Skeletal muscle tissue (tissue), 4 donors: Measurements from ENCODE around the gene RPS27A. TPM values are rescaled to one million over a fixed set of nuclear protein-coding genes. Genes with fewer than 3 reads are reported as not detected.
"Not testable (repeated sequence)": the region's sequence is repeated elsewhere in the genome, so short reads cannot be mapped to it uniquely, and the experiment has no call there.

Source experiments
- H3K27ac ChIP-seq: one replicate; pipeline ENCODE4 v1.7.0; 2013; ENCODE audit warnings: mild to moderate bottlenecking, low read depth, low read length, inconsistent platforms
- H3K27me3 ChIP-seq, 3 donors: one replicate each; pipeline ENCODE4 v1.7.0; 2013; ENCODE audit warnings: low read length in 3 of 3; ENCODE audit not compliant: control insufficient read depth in 3 of 3, insufficient read depth in 3 of 3
- H3K36me3 ChIP-seq, 3 donors: one replicate each; pipeline ENCODE4 v1.7.0; 2013; ENCODE audit warnings: low read length in 3 of 3; ENCODE audit not compliant: control insufficient read depth in 3 of 3, insufficient read depth in 3 of 3
- H3K4me1 ChIP-seq, 3 donors: one replicate each; pipeline ENCODE4 v1.7.0; 2013; ENCODE audit warnings: low read length in 3 of 3, mild to moderate bottlenecking in 3 of 3; ENCODE audit not compliant: control insufficient read depth in 3 of 3, insufficient read depth in 3 of 3
- H3K4me3 ChIP-seq, 3 donors: one replicate each; pipeline ENCODE4 v1.7.0; 2013; ENCODE audit warnings: low read length in 3 of 3
- H3K9ac ChIP-seq, 3 donors: one replicate each; pipeline ENCODE4 v1.7.0; 2013; ENCODE audit warnings: low read length in 3 of 3, mild to moderate bottlenecking in 3 of 3, moderate library complexity in 2 of 3, low read depth in 1 of 3
- H3K9me3 ChIP-seq, 3 donors: one replicate each; pipeline ENCODE4 v1.7.0; 2013; ENCODE audit warnings: low read length in 3 of 3; ENCODE audit not compliant: control insufficient read depth in 3 of 3
- total RNA-seq: library from RNA; depleted of rRNA; stranded (reverse); fragments of >200 nt; gene quantifications from one replicate; pipeline ENCODE4 v1.2.3, GENCODE V29; 2014
- donor health status: Osteomylitis.

RPS27A gene
- 1,291 TPM for total RNA-seq

DNA sequence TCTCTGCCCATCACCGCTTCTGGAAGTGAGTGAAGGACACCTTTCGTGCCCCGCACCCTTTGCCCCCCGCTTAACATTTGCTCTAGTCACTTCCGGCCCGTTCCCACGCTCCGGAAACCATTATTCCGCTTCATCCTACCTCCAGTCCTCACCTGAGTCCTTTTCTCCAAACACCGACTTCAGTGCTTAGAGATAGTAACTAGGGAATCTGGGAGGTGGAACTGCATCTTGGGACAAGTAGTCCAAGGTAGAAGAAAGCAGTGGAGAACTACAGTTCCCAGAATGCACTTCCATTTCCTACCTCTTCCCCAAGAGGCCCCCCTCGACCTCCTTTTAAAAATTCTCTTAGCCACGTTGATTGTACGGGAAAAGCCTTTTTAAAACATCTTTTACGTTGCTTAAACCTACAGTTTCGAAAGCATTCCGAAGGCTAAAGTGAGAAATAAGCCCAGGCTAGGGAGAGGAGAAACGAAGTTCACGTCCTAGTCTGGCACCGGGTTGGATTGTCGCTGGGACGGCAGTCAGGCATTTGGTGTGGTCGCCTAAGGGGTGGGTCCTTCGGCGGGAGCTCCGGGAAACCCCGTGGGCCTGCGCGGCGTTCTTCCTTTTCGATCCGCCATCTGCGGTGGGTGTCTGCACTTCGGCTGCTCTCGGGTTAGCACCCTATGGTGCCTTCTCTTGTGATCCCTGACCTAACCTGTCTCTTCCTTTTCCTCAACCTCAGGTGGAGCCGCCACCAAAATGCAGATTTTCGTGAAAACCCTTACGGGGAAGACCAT lies at the start of gene RPS27A, which contains the start of gene CLHC1:
Gene RPS27A, plus strand, starts transcription at position 605 of the 779 bp plus-strand sequence. Its CDS starts 137 bp downstream, at position 742.
Gene CLHC1, minus strand, starts transcription at position 210 of the 779 bp plus-strand sequence. CDS start 9,882 bp downstream, outside the sequence.
- H3K4me1 ChIP-seq, result peaks cover 11 to 26% (median 23%) of the 10 kb centered on the region in 3 donors
- H3K9ac ChIP-seq, result peak within 1 kb of the TSS; percentile 93 to 99 (median 99)
- peak within 1 kb of the TSS; percentile 90 for H3K27ac ChIP-seq
- no peaks in the 10 kb centered on the region for H3K27me3 ChIP-seq
- H3K36me3 ChIP-seq, result peaks cover 27 to 40% (median 38%) of the 10 kb centered on the region in 3 donors
- H3K4me3 ChIP-seq, result peak within 1 kb of the TSS; percentile 90 to 99 (median 98)
- H3K9me3 ChIP-seq, result no peaks in the 10 kb centered on the region

- not testable (repeated sequence) for H3K27me3 ChIP-seq, H3K9ac ChIP-seq, H3K27ac ChIP-seq, H3K9me3 ChIP-seq, H3K4me3 ChIP-seq, H3K36me3 ChIP-seq, H3K4me1 ChIP-seq
These were observed 45.7 kb upstream of the RPS27A start for GRCh38 chr2:55186837-55187236.

GRCh38 chr2:55191888-55192287 lies 40.6 kb upstream of the RPS27A start:
- not testable (repeated sequence) for H3K4me1 ChIP-seq, H3K27me3 ChIP-seq, H3K36me3 ChIP-seq, H3K27ac ChIP-seq, H3K9ac ChIP-seq, H3K4me3 ChIP-seq, H3K9me3 ChIP-seq

DNA sequence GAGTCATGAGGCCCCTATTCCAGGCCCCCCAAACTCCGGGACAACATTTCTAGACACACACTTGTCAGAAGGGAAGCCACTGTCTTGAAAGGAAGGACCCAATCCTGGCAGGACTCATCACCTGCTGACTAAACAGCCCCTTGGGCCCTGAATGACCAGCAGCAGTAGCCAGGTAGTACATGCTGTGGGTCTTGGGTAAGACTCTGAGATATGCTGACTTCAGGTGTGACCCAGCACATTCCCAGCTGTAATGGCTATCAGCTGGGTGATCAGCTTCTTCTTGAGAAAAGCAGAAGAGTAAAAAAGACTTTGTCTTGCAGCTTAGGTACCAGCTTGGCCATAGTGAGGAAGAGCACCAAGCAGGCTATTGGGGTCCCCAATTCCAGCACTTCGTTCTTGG lies 36.0 kb upstream of the RPS27A start:
- Histone ChIP-seq H3K4me1 (no peaks in the 10 kb centered on the region), H3K4me3 (no peak overlapping the region), H3K27me3 (no peaks in the 10 kb centered on the region), H3K9me3 (peaks cover 0 to 4% (median 3%) of the 10 kb centered on the region in 3 donors), H3K36me3 (peaks cover 3 to 8% (median 7%) of the 10 kb centered on the region in 3 donors), H3K27ac (no peak overlapping the region), H3K9ac (no peak overlapping the region)

- Histone ChIP-seq H3K4me1 (no peaks in the 10 kb centered on the region), H3K27ac (no peak overlapping the region), H3K9ac (no peak overlapping the region), H3K4me3 (no peak overlapping the region), H3K9me3 (peaks cover 0 to 3% (median 0%) of the 10 kb centered on the region in 3 donors), H3K36me3 (peaks cover 6 to 8% (median 7%) of the 10 kb centered on the region in 3 donors), H3K27me3 (no peaks in the 10 kb centered on the region)
These were observed 32.1 kb upstream of the RPS27A start for GRCh38 chr2:55200416-55200815.

DNA sequence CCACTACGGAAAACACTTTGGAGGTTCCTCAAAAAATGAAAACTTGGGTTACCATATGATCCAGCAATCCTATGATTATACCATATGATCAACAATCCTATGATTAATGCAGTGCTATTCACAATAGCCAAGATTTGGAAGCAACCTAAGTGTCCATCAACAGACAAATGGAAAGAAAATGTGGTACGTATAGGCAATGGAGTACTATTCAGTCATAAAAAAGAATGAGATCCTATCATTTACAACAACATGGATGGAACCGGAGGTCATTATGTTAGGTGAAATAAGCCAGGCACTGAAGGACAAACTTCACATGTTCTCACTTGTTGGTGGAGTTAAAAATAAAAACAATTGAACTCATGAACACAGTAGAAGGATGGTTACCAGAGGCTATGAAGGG lies 28.0 kb upstream of the RPS27A start:
- no peak overlapping the region for H3K4me3 ChIP-seq
- H3K27ac ChIP-seq, result no peak overlapping the region
- H3K36me3 ChIP-seq, result peaks cover 0 to 6% (median 3%) of the 10 kb centered on the region in 3 donors
- H3K4me1 ChIP-seq, result no peaks in the 10 kb centered on the region
- H3K9ac ChIP-seq, result no peak overlapping the region
- peaks cover 0 to 3% (median 2%) of the 10 kb centered on the region in 3 donors for H3K9me3 ChIP-seq
- H3K27me3 ChIP-seq, result no peaks in the 10 kb centered on the region

- Histone ChIP-seq H3K9me3 (peaks cover 0 to 2% (median under 1%) of the 10 kb centered on the region in 3 donors), H3K36me3 (peaks cover 0 to 6% (median under 1%) of the 10 kb centered on the region in 3 donors)
These were observed 27.5 kb upstream of the RPS27A start for GRCh38 chr2:55204950-55205349.

GRCh38 chr2:55213822-55214221 lies 18.7 kb upstream of the RPS27A start:
- no peaks in the 10 kb centered on the region for H3K27me3 ChIP-seq
- no peak overlapping the region for H3K4me3 ChIP-seq
- H3K27ac ChIP-seq, result no peak overlapping the region
- no peaks in the 10 kb centered on the region for H3K36me3 ChIP-seq
- H3K9me3 ChIP-seq, result no peaks in the 10 kb centered on the region
- H3K9ac ChIP-seq, result no peak overlapping the region
- no peaks in the 10 kb centered on the region for H3K4me1 ChIP-seq

More at GRCh38 chr2:55204950-55205349, 27.5 kb upstream of the RPS27A start:
- Histone ChIP-seq H3K9ac (no peak overlapping the region), H3K4me1 (no peaks in the 10 kb centered on the region), H3K4me3 (no peak overlapping the region), H3K27ac (no peak overlapping the region), H3K27me3 (no peaks in the 10 kb centered on the region)

- peaks cover 0 to 4% (median 3%) of the 10 kb centered on the region in 3 donors for H3K36me3 ChIP-seq
- peaks cover 2 to 12% (median 5%) of the 10 kb centered on the region in 3 donors for H3K4me1 ChIP-seq
- H3K9ac ChIP-seq, result no peak overlapping the region
- H3K4me3 ChIP-seq, result peak overlapping the region; percentile 40 to 84 (median 76)
- no peaks in the 10 kb centered on the region for H3K9me3 ChIP-seq
- no peaks in the 10 kb centered on the region for H3K27me3 ChIP-seq
- peak overlapping the region; percentile 87 for H3K27ac ChIP-seq
These were observed 8.3 kb upstream of the RPS27A start for GRCh38 chr2:55223958-55224760.
